Aorta (tissue), 5 donors: ENCODE measurements around the gene PRPF19. TPM values are rescaled to one million over a fixed set of nuclear protein-coding genes. Genes with fewer than 3 reads are reported as not detected.

Experiments
- ATAC-seq: fragments of 200-7000 bp; cut with Tn5 transposase; one replicate; pipeline ENCODE4 v1.9.1; 2022; ENCODE audit warnings: moderate library complexity; ENCODE audit not compliant: low FRiP score
- DNase-seq, 2 donors: peaks; one replicate each; pipeline ENCODE4 v3.0.0-alpha.2; 2020
- H3K27ac ChIP-seq, 2 donors: one replicate each; pipeline ENCODE4 v1.5.1; 2013; ENCODE audit warnings: low read length in 2 of 2, mild to moderate bottlenecking in 2 of 2, moderate library complexity in 2 of 2, control low read depth in 1 of 2, inconsistent platforms in 1 of 2, low read depth in 1 of 2
- H3K27me3 ChIP-seq, 2 donors: one replicate each; pipeline ENCODE4 v1.6.1; 2013; ENCODE audit warnings: control low read depth in 1 of 2, low read length in 1 of 2, mild to moderate bottlenecking in 1 of 2, moderate library complexity in 1 of 2; ENCODE audit not compliant: insufficient read depth in 2 of 2, control insufficient read depth in 1 of 2
- H3K36me3 ChIP-seq, 2 donors: one replicate each; pipeline ENCODE4 v1.6.1; 2013; ENCODE audit warnings: control low read depth in 1 of 2, low read length in 1 of 2, mild to moderate bottlenecking in 1 of 2; ENCODE audit not compliant: insufficient read depth in 2 of 2, control insufficient read depth in 1 of 2
- H3K4me1 ChIP-seq, 2 donors: one replicate each; pipeline ENCODE4 v1.6.1; 2013; ENCODE audit warnings: low read length in 2 of 2, control low read depth in 1 of 2, mild to moderate bottlenecking in 1 of 2, moderate library complexity in 1 of 2; ENCODE audit not compliant: insufficient read depth in 2 of 2, control insufficient read depth in 1 of 2
- H3K4me3 ChIP-seq, 2 donors: one replicate each; pipeline ENCODE4 v1.5.1; 2013; ENCODE audit warnings: low read length in 2 of 2, control low read depth in 1 of 2, mild to moderate bottlenecking in 1 of 2
- H3K9me3 ChIP-seq: one replicate; pipeline ENCODE4 v1.6.1; 2013; ENCODE audit warnings: mild to moderate bottlenecking, low read length; ENCODE audit not compliant: control insufficient read depth
- WGBS, 2 donors: extraction: QIAGEN DNeasy Blood & Tissue Kit; methylation state at CpG; one replicate each; pipeline ENCODE4 v1.1.7; 2013; 5-methylcytosine and 5-hydroxymethylcytosine counted together
- intact Hi-C, 2 donors: fragments of 100-400 bp; cut with DNase I; formaldehyde crosslinking; loops; one replicate each; pipeline versions ENCODE4 v1.14.2 to v1.15.0; 2022
- polyA plus RNA-seq, 2 donors: library from polyadenylated mRNA; stranded (reverse); fragments of 200-250 nt; gene quantifications; one replicate each; pipeline ENCODE4 v1.2.3, GENCODE V29; 2013
- total RNA-seq, 2 donors: library from RNA; stranded (reverse); fragmentation: NEBNext Ultra II Directional; extraction: Animal tissue kit (Norgen Biotek cat#: 25700); gene quantifications; one replicate each; pipeline ENCODE4 v1.2.1, GENCODE V29; 2021
- donor health status: healthy with polysubstance abuse.
- donor health status: Bipolar disorder and iron deficiency.
- donor health status: DM: no; HTN: no; CAD: no.
- donor health status: DM: no; HTN: no; CAD: no.
- donor health status: DM: yes; HTN: yes; CAD: no.

PRPF19 gene
- total and polyA plus RNA-seq, 4 donors: 31.3 to 55.6 (median 43.5) TPM

DNA sequence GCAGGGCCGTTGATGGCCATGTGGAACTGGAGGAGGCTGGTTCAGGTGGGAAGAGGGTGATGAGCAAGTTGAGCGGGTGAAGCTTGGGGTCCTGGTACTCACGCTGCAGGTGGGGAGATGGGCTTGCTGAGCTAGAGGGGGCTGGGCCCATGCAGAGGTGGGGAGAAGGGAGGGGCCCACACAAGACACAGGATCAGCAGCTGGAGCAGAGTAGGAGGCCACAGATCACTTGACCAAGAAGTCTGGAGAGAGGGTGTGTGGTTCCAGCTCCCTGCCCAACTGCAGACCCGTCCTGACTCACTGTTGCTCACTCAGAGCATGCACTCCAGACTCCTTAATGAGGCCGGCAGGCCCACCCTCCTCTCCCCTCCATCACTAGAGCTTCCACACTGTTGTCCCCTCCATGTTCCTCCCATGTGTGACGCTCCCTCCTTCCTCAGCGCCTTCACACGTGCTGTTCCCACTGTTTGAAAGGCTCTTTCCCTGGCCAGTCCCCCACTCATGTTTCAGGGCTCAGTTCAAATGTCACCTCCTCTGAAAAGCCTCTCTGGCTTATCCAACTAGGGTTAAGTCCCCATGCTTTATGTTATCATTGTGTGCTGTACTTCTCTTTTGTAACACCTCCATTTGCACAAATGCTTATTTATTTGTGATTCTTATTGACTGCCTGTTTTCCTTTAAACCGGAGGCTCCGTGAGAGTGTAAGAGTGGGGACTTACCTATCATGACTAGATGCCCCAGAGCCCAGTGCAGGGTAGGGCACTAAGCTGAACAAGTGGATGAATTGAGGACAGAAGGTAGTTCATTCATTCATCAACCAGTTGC is 62.1 kb downstream of the PRPF19 start:
- Histone ChIP-seq H3K27me3 (no peaks in the 10 kb centered on the region), H3K4me3 (no peak overlapping the region), H3K4me1 (peaks cover 0 to 7% of the 10 kb centered on the region in 2 donors), H3K27ac (no peak overlapping the region), H3K36me3 (peaks cover 0 to 2% of the 10 kb centered on the region in 2 donors), H3K9me3 (no peaks in the 10 kb centered on the region)
- ATAC-seq (no peak), DNase-seq (no peak)
- 66 to 67% methylated on average over 10 of the region's 10 CpGs for WGBS, 2 donors
- intact Hi-C loops: loop anchor here (5.0 to 10.0 kb wide), 4 partner anchors 63 to 551 kb away; partner anchors contain the start of genes PRPF19 (in 2 of the 2), TMEM216 (in 1 of the 2) and VPS37C (in 1 of the 2)

DNA sequence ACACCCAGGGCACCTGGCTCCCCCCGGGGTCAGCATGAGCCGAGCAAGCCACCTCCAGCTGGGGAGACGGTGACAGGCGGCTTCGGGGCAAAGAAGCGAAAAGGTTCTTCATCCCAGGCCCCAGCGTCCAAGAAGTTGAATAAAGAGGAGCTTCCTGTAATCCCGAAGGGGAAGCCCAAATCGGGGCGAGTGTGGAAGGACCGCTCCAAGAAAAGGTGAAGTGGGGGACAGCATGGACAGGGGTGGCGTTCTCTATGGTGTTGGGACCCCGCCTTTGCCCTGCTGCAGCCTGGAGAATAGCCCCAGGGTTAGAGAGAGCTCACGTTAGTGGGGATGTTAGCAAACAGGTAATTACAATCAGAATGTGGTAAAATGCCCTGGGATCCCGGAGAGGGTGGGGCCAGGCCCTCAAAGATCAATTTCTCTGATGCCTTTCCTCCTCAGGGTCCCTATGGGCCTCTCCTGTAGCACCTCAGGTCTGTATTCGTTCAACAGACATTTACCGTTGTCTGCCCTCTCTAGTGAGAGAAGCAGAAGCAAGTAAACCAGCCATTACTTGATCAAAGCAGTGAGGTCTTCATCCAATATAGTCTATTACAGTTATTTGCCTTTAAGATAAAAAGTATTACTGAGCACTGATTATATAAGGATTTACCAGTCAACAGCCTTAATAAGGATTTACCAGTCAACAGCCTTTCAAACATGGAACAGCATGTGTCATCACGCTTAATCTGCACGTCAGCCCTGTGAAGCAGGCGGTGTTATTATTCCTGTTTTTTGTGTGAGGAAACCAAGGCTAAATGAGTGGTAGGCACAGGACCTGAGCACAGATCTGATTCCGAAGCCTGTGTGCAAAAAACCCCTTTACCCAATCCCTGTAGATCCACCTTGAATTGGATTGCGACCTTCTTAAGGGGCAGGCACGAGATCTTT is 63.5 kb downstream of the PRPF19 start:
- no peak for ATAC-seq
- WGBS, 2 donors: 13 to 14% methylated on average over 23 of the region's 23 CpGs
- Histone ChIP-seq H3K4me3 (peak overlapping the region; percentile 32 to 46), H3K4me1 (peaks cover 0 to 7% of the 10 kb centered on the region in 2 donors), H3K36me3 (no peaks in the 10 kb centered on the region), H3K9me3 (no peaks in the 10 kb centered on the region), H3K27ac (no peak overlapping the region), H3K27me3 (no peaks in the 10 kb centered on the region)
- DNase-seq: no peak
- intact Hi-C loops: loop anchor here (5.0 to 10.0 kb wide), 4 partner anchors 64 to 552 kb away; partner anchors contain the start of genes PRPF19 (in 2 of the 2), TMEM216 (in 1 of the 2) and VPS37C (in 1 of the 2)

DNA sequence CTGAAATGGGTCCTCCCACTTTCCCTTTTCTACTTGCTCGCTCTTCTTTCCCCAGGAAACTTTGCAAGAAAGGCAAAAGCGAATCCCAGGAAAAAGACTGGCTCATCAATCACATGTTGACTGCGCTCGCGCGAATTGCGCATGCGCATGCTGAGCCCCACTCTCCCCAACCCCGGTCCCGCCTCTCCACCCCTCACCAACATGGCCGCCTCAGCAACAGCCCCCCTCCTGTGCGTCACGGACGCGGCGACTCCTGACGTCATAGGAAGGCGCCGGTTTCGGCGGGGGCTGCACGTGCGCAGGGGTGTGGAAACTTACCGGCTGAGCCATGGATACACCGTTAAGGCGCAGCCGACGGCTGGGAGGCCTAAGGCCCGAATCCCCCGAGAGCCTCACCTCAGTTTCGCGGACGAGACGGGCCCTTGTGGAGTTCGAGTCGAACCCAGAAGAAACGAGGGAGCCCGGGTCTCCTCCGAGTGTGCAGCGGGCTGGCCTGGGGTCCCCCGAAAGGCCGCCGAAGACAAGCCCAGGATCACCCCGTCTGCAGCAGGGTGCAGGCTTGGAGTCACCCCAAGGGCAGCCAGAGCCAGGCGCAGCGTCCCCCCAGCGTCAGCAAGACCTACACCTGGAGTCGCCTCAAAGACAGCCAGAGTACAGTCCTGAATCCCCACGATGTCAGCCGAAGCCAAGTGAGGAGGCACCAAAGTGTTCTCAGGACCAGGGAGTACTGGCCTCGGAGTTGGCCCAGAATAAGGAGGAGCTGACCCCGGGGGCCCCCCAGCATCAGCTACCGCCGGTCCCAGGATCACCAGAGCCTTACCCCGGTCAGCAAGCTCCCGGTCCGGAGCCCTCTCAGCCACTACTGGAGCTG is 64.4 kb downstream of the PRPF19 start, which contains the start of gene CCDC86:
Gene CCDC86 (plus strand): TSS at position 317 of the 871 bp plus-strand sequence. CDS start 12 bp downstream, at position 329.
- DNase-seq (peak; percentile 98 to 99), ATAC-seq (peak; percentile 98)
- H3K36me3 ChIP-seq: no peaks in the 10 kb centered on the region
- H3K27ac ChIP-seq: peak within 1 kb of the TSS in 1 of 2 donors; percentile 8
- intact Hi-C loops: loop anchor here (5.0 to 10.0 kb wide), 4 partner anchors 65 to 553 kb away; partner anchors contain the start of genes PRPF19 (in 2 of the 2), TMEM216 (in 1 of the 2) and VPS37C (in 1 of the 2)
- H3K4me1 ChIP-seq: peaks cover 0 to 7% of the 10 kb centered on the region in 2 donors
- 0 to 1% methylated on average over 56 to 57 of the region's 57 CpGs for WGBS, 2 donors
- H3K27me3 ChIP-seq: no peaks in the 10 kb centered on the region
- H3K4me3 ChIP-seq: peak within 1 kb of the TSS; percentile 32 to 46
- H3K9me3 ChIP-seq: no peaks in the 10 kb centered on the region

Other genes with a start within 250 kb of the PRPF19 start
- gene MS4A8, start 207.0 kb downstream of the PRPF19 start, total RNA-seq: not detected
- gene MS4A8, start 207.0 kb downstream of the PRPF19 start, polyA plus RNA-seq: 10 to 100 TPM in 1 of 2 donors, not detected in 1; 17.9 TPM
- gene MS4A18, start 181.9 kb downstream of the PRPF19 start, total RNA-seq: not detected
- gene MS4A18, start 181.9 kb downstream of the PRPF19 start, polyA plus RNA-seq: not detected
- gene MS4A15, start 149.7 kb downstream of the PRPF19 start, total RNA-seq: not detected
- under 1 TPM; 0.05 to 0.38 TPM for gene MS4A15, start 149.7 kb downstream of the PRPF19 start, polyA plus RNA-seq
- not detected for gene MS4A10, start 121.3 kb downstream of the PRPF19 start, total RNA-seq
- 1 to 10 TPM in 1 of 2 donors, not detected in 1; 5.5 TPM for gene MS4A10, start 121.3 kb downstream of the PRPF19 start, polyA plus RNA-seq
- gene CCDC86, start 64.5 kb downstream of the PRPF19 start, total RNA-seq: 10 to 100 TPM; 11.8 to 15.2 TPM
- gene CCDC86, start 64.5 kb downstream of the PRPF19 start, polyA plus RNA-seq: 1 to 10 TPM; 8.1 to 8.2 TPM
- gene PTGDR2, start 50.6 kb downstream of the PRPF19 start, total RNA-seq: under 1 TPM; 0.13 to 0.21 TPM
- gene PTGDR2, start 50.6 kb downstream of the PRPF19 start, polyA plus RNA-seq: under 1 TPM; 0.10 to 0.25 TPM
- gene ZP1, start 39.0 kb downstream of the PRPF19 start, total RNA-seq: not detected
- not detected for gene ZP1, start 39.0 kb downstream of the PRPF19 start, polyA plus RNA-seq
- gene TMEM109, start 7.6 kb upstream of the PRPF19 start, total RNA-seq: 100 to 1,000 TPM; 105 to 127 TPM
- gene TMEM109, start 7.6 kb upstream of the PRPF19 start, polyA plus RNA-seq: 100 to 1,000 TPM in 1 of 2 donors, 10 to 100 TPM in 1; 82.4 to 148 TPM
- gene TMEM132A, start 17.9 kb upstream of the PRPF19 start, total RNA-seq: 1 to 10 TPM; 4.5 to 8.9 TPM
- gene TMEM132A, start 17.9 kb upstream of the PRPF19 start, polyA plus RNA-seq: 1 to 10 TPM; 1.6 to 2.5 TPM
- 10 to 100 TPM; 35.4 to 47.8 TPM for gene SLC15A3, start 45.6 kb upstream of the PRPF19 start, total RNA-seq
- gene SLC15A3, start 45.6 kb upstream of the PRPF19 start, polyA plus RNA-seq: 10 to 100 TPM; 21.2 to 36.4 TPM
- 1 to 10 TPM; 1.6 to 2.2 TPM for gene CD6, start 65.1 kb upstream of the PRPF19 start, total RNA-seq
- gene CD6, start 65.1 kb upstream of the PRPF19 start, polyA plus RNA-seq: 1 to 10 TPM; 1.3 TPM
- gene CD5, start 195.9 kb upstream of the PRPF19 start, total RNA-seq: 1 to 10 TPM in 1 of 2 donors, under 1 TPM in 1; 0.58 to 1.7 TPM
- under 1 TPM in 1 of 2 donors, not detected in 1; 0.67 TPM for gene CD5, start 195.9 kb upstream of the PRPF19 start, polyA plus RNA-seq